Measurements from ENCODE around the gene OGA.

The OGA gene

GRCh38 chr10:101773923-101774588 lies 44.2 kb downstream of the OGA start:
- DNase-seq = no peak

GRCh38 chr10:101772895-101773761 lies 45.1 kb downstream of the OGA start:
- DNase-seq = no peak

- no peak for DNase-seq
These were observed 46.0 kb downstream of the OGA start for GRCh38 chr10:101772017-101772894.

GRCh38 chr10:101771380-101771779 lies 46.9 kb downstream of the OGA start:
- no peak for DNase-seq

- DNase-seq = no peak
These were observed 47.7 kb downstream of the OGA start for GRCh38 chr10:101770331-101771215.

GRCh38 chr10:101769541-101770180 lies 48.6 kb downstream of the OGA start:
- DNase-seq = no peak

- DNase-seq = no peak
These were observed 49.5 kb downstream of the OGA start for GRCh38 chr10:101768791-101769170.

- DNase-seq = no peak
These were observed 50.1 kb downstream of the OGA start for GRCh38 chr10:101767966-101768790.

GRCh38 chr10:101767600-101767945 lies 50.7 kb downstream of the OGA start:
- DNase-seq = peak in 1 of 2 experiments; percentile 22

GRCh38 chr10:101766753-101767599 lies 51.3 kb downstream of the OGA start:
- DNase-seq = no peak

- no peak for DNase-seq
These were observed 51.9 kb downstream of the OGA start for GRCh38 chr10:101766306-101766705.

- DNase-seq = no peak
These were observed 55.0 kb downstream of the OGA start for GRCh38 chr10:101763141-101763846.

GRCh38 chr10:101762736-101763135 lies 55.5 kb downstream of the OGA start:
- DNase-seq = no peak

- DNase-seq = no peak
These were observed 57.0 kb downstream of the OGA start for GRCh38 chr10:101761226-101761625.

GRCh38 chr10:101760510-101760909 lies 57.7 kb downstream of the OGA start:
- DNase-seq = no peak

- no peak for DNase-seq
These were observed 58.7 kb downstream of the OGA start for GRCh38 chr10:101759309-101760247.

- no peak for DNase-seq
These were observed 59.4 kb downstream of the OGA start for GRCh38 chr10:101758858-101759257.

GRCh38 chr10:101752241-101752640 lies 66.0 kb downstream of the OGA start:
- DNase-seq = no peak

Data from NCI-H2081 (cell line).